Stimulated activated CD4-positive, alpha-beta T cell treated with anti-CD3 and anti-CD28 coated beads, TNF-alpha, amount 100 ng/mL, for 1 hour (primary cell): ENCODE measurements around the gene ZFYVE1.
"Not testable (repeated sequence)": the region's sequence is repeated elsewhere in the genome, so short reads cannot be mapped to it uniquely, and the experiment has no call there.

ENCODE experiments used
- DNase-seq, 3 donors: peaks; one replicate each; pipeline ENCODE4 v3.0.0-alpha.2; 2020; ENCODE audit warnings: low read depth in 3 of 3, low spot score in 1 of 3

Gene ZFYVE1, protein sequence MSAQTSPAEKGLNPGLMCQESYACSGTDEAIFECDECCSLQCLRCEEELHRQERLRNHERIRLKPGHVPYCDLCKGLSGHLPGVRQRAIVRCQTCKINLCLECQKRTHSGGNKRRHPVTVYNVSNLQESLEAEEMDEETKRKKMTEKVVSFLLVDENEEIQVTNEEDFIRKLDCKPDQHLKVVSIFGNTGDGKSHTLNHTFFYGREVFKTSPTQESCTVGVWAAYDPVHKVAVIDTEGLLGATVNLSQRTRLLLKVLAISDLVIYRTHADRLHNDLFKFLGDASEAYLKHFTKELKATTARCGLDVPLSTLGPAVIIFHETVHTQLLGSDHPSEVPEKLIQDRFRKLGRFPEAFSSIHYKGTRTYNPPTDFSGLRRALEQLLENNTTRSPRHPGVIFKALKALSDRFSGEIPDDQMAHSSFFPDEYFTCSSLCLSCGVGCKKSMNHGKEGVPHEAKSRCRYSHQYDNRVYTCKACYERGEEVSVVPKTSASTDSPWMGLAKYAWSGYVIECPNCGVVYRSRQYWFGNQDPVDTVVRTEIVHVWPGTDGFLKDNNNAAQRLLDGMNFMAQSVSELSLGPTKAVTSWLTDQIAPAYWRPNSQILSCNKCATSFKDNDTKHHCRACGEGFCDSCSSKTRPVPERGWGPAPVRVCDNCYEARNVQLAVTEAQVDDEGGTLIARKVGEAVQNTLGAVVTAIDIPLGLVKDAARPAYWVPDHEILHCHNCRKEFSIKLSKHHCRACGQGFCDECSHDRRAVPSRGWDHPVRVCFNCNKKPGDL

DNA sequence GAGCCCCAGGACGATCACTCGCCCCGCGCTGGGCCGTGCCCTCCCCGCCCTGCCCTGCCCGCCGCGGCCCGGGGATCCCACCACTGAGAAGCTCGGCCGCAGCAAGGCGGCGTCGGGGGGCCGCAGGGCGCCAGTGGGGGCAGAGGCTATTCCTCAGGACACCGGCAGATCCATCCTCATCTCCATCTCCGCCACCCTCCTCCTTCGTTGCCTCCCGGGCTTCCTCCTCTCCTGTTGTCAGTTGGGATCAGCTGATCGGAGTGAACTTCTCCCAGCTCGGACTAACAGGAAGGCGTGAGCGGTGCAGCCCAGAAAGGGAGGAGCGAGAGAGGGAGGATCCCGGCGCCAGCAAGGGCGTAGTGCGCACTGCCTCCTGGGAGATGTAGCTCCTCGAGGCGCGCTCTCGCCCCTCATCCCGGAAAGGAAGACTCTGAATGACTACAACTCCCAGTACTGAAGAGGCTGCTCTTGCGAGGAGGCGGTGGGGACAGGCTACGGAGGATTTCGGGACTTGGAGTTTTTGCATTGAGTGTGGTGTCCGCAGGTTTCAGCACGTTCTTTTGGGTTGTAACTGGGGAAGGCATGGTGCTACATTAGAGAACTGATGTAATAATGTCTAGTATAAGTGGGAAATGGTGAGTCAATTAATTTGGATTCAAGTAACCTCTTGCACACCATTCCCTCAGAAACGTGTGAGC lies at the start of gene ZFYVE1:
Gene ZFYVE1 (minus strand): TSS at position 262 of the 698 bp plus-strand sequence. CDS start 2,598 bp downstream, outside the sequence.
- DNase-seq: peak; percentile 71 to 75 (median 73)

DNA sequence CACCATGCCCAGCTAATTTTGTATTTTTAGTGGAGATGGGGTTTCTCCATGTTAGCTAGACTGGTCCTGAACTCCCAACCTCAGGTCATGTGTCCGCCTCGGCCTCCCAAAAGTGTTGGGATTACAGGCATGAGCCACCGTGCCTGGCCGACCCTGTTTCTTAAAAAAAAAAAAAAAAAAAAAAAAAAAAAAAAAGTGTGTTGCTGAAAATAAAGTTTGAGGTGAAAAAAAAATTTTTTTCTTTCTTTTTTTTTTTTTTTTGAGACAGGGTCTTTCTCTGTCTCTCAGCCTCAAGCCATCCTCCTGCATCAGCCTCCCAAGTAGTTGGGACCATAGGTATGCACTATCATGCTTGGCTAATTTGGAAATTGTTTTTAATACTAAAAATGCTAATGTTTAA lies 42.7 kb upstream of the ZFYVE1 start:
- no peak for DNase-seq

DNA sequence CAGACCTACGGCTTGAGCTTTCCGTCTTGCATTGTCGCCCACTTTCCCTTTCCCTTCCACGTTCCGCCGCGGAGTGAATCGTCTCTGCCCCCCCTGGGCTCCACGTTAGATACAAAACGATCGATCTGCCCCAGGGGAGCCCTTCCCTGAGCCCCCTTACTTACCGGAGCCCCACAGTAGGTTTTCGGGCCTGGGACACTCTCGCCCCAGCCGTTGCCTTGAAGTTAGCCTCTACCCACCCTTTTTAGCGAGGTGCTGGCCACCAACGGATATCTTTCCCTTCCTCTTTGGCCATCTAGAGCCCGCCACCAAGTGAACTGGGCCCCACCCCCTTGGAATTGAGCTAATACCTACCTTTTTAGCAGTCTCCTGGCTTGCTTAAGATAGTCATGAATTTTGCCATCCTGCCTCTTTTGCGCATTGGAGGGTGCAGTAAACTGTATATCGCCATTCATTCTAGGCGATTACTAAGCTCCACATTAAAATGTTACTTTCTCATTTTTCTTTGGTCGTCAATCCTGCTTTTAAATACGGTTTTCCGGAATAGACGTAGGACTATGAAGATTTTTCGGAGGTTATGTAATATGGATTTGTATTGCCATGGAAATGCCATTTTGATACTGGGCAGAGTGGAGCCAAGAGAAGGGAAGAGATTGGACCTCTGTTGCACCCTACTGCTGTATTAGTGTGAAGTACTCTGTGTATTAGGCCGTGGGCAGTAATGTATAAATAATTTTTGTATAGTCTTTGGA lies 32.2 kb upstream of the ZFYVE1 start:
- no peak for DNase-seq

DNA sequence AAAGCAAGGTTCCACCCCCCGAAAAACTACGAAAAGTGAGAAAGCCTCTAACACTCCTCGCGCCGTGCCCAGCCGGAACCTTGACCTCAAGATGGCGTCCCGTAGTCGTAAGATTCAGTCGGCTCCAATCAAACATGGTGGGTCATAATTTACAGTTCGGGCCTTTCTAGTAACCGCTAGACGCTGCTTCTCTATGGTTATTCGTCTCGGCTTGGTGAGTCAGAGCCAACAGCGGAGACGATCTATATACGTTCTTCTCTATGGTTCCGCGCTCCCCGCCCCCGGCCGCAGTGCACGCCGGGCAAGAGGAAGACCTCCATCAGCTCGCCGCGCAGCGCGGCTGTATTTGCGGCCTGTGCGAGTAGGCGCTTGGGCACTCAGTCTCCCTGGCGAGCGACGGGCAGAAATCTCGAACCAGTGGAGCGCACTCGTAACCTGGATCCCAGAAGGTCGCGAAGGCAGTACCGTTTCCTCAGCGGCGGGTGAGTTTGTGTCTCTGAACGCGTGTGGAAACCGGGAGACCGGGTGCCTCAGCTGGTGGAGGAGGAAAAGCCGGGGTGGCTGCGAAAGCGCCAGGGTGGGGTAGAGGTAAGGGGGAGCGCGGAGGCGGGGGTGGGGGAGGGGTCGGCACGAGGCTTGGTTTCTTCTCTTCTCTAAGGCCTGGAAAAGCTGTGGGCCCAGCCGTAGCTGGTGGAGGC lies 31.5 kb upstream of the ZFYVE1 start, which contains the start of gene RBM25:
Gene RBM25 (plus strand): TSS at position 311 of the 698 bp plus-strand sequence. CDS start 13,108 bp downstream, outside the sequence.
- DNase-seq: peak; percentile 87 to 92 (median 88)

DNA sequence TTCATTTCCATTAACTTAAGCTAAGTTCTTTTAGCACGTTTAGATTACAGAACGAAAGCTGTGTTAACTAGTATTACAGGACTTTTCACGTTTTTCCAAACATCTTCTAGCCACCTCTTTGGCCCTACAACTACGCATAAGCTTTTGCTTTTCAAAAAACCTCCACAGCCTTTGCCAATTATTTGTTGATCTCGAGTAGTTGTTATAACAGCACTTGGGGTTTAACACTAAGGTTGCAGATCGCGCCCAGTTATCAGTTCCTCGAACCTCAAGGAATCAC lies 31.0 kb upstream of the ZFYVE1 start:
- DNase-seq: no peak

DNA sequence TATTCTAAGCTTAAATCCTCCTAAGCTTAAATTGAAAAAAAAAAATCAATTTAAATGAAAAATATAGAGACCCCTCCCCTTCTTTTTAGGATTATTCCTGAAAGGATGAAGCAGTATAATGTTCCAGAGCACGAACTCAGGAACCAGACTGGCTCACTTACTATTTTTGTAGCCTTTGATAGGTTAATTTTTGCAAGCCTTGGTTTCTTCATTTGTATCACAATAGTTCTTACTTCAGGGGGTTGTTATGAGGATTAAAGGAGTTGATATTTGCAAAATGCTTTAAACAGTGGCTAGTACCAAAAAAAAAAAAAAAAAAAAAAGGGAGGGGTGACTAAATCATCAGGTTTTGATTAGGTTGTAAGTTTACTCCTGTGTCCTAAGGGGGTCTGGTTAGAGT lies 28.3 kb upstream of the ZFYVE1 start:
- DNase-seq: no peak

DNA sequence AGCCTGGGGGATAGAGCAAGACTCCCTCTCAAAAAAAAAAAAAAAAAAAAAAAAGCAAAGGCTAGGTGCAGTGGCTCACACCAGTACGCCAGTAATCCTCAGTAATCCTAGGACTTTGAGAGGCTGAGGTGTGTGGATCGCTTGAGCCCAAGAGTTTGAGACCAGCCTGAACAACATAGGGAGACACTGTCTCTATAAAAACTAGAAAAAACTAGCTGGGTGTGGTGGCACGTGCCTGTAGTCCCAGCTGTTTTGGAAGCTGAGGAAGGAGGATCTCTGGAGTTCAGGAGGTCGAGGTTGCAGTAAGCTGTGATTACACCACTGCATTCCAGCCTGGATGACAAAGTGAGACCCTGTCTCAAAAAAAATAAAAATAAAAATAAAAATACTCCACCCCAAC lies 22.5 kb upstream of the ZFYVE1 start:
- no peak for DNase-seq

DNA sequence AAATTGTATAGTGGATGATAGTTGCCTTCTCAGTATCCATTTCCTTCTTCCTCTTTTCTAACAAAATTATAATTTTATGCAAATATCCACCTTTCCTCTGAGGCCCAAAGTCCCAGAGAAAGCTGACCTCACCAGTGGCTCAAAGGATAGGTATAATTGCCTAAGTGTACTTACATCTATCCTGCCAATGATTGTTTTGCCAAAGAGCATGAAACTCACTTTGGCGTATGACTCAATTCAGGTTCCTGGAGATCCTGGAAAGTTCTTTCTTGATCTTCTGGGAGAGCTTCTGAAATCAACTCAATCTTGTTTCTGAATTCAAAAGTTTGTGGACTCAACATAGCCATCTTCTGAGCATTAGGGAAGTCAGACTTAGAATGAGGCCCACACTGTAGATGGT lies 20.9 kb upstream of the ZFYVE1 start:
- no peak for DNase-seq

DNA sequence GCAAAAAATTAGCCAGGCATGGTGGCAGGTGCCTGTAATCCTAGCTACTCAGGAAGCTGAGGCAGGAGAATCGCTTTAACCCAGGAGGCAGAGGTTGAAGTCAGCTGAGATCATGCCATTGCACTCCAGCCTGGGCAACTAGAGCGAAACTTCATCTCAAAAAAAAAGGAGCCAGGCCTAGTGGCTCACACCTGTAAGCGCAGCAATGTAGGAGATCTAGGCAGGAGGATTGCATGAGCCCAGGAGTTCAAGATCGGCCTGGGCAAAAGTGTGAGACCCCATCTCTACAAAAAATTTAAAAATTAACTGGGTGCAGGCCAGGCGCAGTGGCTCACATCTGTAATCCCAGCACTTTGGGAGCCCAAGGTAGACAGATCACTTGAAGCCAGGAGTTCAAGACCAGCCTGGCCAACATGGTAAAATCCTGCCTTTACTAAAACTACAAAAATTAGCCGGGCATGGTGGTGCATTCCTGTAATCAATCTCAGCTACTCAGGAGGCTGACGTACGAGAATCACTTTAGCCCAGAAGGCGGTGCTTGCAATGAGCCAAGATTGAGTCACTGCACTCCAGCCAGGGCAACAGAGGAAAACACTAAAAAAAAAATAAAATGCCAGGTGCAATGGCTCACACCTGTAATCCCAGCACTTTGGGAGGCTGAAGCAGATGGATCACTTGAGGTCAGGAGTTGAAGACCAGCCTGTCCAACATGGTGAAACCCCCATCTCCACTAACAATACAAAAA lies 10.0 kb upstream of the ZFYVE1 start:
- not testable (repeated sequence) for DNase-seq

DNA sequence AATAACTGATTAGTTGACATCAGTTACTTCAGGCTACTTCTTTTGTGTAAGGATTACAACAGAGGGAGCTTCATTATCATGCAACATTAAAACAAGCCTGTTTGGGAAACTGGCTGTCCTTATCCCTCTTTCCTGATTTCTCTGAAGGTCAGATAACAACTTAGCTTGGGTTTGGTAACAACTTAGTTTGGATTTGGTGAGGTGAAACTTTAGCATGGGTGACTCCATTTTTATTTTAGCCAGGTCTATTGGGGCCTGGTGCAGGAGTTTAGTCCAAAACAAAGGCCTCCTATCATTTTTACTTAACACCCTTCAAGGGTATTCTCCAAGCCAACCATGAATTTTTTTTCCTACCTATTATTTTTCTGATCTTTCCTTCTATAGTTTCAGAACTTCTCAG lies 1.1 kb upstream of the ZFYVE1 start:
- DNase-seq: no peak

DNA sequence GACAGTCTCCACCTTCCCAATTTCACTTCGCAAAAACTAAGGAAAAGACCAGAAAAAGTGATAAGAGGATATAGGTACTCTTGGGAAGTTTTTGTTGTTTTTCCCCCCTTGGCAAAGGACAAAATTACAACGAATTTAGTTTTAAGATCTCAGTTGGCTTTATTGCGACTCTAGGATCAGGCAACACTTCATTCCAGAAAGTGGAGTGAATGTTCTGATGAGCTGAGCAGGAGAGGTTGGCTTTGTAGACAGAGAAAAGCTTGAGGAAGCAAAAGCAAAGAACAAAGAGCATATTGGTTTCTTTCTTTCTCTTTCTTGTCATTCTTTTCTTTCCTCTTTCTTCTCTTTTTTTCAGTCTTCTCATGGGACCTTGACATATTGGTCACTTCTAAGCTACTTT lies 640 bp upstream of the ZFYVE1 start:
- DNase-seq: no peak

DNA sequence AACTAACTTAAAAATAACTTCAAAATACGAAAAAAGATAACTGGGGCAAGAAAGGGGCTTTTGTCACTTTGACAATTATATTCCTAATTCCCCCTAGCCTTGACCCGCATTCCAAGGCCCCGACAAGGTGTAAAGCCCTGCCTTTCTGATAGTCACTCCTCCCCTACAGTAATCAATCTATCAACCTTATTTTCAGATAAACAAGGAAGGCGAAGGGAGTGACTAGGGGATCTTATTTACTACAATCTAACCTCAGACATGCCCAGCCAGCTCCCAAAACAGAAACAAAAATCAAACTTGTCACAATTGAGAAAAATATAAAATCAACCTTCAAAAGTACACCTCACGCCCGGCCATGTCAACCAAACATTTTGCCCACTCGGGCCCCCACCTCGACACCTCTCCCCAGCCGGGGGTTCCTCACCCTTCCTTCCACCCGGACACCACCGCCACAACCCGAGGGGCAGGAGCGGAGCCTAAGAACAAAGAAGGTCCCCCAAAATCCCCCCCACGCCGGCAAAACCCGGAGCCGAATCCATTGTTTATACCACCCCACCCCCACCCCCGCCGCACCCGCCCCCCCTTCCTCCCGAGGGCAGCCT lies 562 bp downstream of the ZFYVE1 start:
- DNase-seq: no peak

DNA sequence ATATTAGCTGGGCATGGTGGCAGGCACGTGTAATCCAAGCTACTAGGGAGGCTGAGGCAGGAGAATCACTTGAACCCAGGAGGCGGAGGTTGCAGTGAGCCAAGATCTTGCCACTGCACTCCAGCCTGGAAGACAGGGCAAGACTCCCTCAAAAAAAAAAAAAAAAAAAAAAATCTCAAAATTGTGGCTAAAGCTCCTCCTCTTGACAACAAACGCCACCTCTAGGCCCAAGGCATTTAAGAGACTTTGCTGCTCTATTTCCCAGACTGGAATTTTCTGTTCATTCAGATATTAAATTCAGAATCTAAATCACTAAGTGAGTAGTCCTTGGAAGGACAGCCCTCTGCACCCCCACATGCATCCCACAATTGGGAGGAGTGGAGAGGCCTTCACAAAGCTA lies 1.4 kb downstream of the ZFYVE1 start:
- no peak for DNase-seq

DNA sequence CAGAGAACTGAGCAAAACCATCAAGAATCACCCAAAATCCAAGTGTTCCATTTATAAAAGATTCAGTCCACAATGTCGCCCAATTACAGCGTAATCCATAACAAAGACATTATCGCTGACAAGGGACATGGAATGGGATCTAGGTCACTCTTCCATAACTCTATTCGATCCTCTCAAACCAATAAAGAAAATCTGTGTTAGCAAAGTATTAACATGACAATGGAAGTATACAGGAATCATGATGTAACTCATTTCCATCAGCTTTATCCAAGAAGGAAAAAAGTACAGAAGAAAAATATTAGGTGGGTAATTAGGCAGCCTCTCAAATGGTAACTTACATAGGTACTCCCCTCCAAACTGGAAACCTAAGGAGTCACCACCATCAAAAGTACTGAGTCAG lies 4.9 kb downstream of the ZFYVE1 start:
- no peak for DNase-seq

DNA sequence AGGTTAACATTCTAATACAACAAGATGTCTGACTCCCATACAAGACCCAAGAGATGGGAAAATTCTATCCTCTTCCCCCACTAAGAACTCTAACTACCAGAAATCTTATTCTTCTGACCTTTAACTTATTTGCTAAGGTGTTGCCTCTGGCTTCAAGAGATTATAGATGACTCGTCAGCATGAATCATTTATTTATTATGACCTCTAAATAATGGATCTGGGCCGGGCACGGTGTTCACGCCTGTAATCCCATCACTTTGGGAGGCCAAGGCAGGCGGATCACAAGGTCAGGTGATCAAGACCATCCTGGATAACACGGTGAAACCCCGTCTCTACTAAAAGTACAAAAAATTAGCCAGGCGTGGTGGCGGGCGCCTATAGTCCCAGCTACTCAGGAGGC lies 10.9 kb downstream of the ZFYVE1 start:
- DNase-seq: not testable (repeated sequence)

DNA sequence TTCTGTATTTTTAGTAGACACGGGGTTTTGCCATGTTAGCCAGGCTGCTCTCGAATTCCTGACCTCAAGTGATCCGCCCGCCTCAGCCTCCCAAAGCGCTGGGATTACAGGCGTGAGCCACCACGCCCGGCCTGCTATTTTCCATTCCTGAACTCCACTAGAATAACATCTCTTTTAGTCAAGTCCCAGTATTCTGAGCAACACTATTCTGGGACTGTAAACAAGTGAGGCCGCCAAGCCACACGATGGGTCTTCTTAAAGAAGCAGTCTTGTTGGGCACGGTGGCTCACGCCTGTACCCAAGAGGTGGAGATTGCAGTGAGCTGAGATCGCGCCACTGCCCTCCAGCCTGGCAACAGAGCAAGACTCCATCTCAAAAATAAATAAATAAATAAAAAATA lies 11.4 kb downstream of the ZFYVE1 start:
- DNase-seq: not testable (repeated sequence)

DNA sequence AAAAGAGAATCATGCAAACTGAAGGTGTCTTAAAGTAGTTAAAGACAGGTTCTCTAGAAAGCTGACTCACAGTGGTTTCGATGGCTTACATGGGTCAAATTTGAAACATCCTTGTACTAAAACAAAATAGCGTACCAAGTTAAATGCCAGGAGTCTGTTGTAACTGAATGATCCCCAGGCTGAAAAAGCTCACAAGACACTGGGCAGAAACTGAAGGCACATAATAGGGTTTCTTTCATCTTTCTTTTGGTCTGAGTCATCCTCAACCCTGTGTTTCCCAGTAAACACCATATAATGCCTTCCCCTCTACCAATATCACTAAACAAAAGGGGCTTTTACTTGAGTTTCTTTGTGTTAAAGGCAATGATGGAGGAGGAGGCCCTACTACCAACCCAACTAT lies 12.8 kb downstream of the ZFYVE1 start:
- no peak for DNase-seq

DNA sequence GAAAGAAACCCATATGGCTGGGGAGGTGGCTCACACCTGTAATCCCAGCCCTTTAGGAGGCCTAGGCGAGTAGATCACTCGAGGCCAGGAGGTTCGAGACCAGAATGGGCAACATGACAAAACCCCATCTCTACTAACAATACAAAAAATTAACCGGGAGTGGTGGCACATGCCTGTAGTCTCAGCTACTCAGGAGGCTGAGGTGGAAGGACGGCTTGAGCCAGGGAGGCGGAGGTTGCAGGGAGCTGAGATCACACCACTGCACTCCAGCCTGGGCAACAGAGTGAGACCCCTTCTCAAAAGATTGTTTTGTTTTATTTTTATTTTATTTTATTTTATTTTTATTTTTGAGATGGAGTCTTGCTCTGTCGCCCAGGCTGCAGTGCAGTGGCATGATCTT lies 15.7 kb downstream of the ZFYVE1 start:
- DNase-seq: not testable (repeated sequence)

DNA sequence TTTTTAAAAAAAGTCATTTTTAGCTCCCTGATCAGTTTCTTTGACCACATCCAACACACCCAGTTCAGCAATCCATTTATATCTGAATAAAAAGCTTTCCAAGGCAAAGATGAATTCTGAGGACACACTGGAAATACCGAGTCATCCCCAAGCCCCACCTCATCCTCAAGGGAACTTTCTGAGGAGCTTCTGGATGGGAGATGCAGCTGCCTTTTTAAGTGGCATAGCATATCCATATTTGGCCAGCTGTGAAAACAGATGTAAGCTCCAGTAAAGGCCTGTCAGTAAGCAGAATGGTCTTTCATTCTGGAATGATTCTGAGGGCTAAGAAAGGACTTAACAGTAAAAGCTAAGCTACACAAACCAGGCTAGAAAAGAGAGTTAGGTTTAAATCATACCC lies 18.4 kb downstream of the ZFYVE1 start:
- DNase-seq: no peak
